HFF-Myc (cell line): ENCODE results near the gene OR3A2.
"Not testable (repeated sequence)": the region's sequence is repeated elsewhere in the genome, so short reads cannot be mapped to it uniquely, and the experiment has no call there.

ENCODE experiments used
- DNase-seq: peaks from one replicate; pipeline ENCODE4 v3.0.0-alpha.2; 2011; ENCODE audit warnings: low read depth; ENCODE audit errors: extremely low read depth
- H3K4me3 ChIP-seq: replicated peaks from 2 replicates; pipeline ENCODE4 v1.5.1; 2011; ENCODE audit warnings: low read depth, mild to moderate bottlenecking, control low read depth, low read length
- TF ChIP-seq, protein P1 (sequence below): IDR thresholded peaks from 2 replicates; pipeline ENCODE4 v1.5.1; 2012; ENCODE audit warnings: mild to moderate bottlenecking, low read depth, low read length, control low read depth; ENCODE audit errors: missing control alignments

Gene OR3A2

DNA sequence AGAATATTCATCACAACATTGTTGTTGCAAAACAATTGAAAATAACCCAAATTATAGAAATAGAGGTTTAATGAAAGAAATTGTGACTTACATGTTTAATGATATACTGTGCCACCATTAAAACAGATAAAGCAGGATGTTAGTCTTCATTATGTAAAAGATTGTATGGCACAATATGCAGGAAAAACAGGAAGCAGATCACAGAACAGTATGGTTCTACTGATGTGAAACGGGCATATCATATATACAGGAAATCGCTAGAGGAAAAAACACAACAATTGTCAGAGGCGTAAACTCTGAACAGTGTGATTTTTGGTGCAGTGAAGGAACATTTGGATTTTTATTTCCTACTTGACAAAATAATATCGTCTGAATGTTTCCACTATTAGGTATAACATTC is 110.0 kb downstream of the OR3A2 start:
- DNase-seq, result no peak
- TF ChIP-seq, protein P1, sequence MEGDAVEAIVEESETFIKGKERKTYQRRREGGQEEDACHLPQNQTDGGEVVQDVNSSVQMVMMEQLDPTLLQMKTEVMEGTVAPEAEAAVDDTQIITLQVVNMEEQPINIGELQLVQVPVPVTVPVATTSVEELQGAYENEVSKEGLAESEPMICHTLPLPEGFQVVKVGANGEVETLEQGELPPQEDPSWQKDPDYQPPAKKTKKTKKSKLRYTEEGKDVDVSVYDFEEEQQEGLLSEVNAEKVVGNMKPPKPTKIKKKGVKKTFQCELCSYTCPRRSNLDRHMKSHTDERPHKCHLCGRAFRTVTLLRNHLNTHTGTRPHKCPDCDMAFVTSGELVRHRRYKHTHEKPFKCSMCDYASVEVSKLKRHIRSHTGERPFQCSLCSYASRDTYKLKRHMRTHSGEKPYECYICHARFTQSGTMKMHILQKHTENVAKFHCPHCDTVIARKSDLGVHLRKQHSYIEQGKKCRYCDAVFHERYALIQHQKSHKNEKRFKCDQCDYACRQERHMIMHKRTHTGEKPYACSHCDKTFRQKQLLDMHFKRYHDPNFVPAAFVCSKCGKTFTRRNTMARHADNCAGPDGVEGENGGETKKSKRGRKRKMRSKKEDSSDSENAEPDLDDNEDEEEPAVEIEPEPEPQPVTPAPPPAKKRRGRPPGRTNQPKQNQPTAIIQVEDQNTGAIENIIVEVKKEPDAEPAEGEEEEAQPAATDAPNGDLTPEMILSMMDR, result no peak
- no peak overlapping the region for H3K4me3 ChIP-seq

DNA sequence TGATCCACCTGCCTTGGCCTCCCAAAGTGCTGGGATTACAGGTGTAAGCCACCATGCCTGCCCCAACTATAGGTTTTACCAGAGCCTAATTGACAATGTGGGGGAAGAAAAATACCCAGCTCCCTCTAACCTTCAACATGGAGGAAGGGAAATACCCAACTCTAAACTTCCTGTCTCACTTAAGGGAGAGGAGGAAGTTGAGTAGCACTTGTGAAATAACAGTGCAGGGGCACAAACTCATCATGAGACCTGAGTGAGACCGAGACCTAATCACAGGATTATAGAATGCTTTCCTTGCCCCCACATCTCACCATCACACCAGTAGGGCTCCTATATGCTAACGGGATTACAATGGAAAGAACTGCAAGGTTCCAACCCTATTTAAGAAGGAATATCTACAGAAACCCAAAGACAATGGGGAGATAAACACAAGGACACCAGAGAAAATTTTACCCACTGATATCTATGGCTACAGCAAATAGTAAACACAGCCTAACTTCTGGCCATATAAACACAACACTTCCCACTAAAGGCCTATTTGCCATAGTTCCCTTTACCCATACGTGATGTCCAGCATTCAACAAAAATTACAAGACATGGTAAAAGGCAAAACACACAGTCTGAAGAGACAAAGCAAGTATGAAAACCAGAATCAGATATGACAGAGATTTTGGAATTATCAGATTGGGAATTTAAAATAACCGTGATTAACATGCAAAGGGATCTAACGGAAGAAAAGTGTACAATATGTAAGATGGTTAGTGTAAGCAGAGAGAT is 114.8 kb downstream of the OR3A2 start:
- no peak for DNase-seq
- H3K4me3 ChIP-seq, result no peak overlapping the region
- TF ChIP-seq, protein P1, result no peak

DNA sequence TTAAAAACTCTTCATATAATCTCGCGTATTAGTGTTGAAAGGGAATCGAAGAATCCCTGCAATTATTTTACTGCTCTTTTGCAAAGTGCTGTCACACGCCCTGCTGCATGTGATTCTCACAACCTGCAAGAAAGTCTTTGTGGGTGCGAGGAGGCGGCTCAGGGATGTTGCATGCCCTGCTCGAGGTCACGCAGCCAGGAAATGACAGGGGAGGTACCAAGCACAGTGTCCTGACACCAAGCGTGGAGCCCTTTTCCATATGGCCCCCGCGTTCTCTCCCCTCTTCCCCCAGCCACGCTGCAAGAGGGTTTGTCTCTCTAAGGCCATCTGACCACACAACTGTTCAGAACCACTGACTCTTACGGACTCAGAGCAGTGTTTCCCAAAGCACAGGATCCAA is 125.5 kb downstream of the OR3A2 start:
- no peak overlapping the region for H3K4me3 ChIP-seq
- no peak for DNase-seq
- TF ChIP-seq, protein P1, result no peak

DNA sequence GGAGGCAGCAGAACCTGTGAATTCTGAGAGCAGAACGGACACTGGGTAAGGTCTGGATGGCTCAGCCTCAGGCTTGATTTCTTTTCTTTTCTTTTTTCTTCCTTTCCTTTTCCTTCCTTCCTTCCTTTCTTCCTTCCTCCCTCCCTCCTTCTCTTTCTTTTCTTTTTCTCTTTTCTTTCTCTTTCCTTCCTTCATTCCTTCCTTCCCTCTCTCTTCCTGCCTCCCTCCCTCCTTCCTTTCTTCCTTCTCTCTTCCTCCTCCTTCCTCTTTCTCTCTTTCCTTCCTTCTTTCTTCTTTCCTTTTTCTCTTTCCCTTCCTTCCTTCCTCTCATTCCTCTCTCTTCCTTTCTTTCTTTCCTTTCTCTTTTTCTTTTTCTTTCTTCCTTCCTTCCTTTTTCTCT is 125.9 kb downstream of the OR3A2 start:
- TF ChIP-seq, protein P1, result no peak
- no peak overlapping the region for H3K4me3 ChIP-seq
- DNase-seq, result no peak

DNA sequence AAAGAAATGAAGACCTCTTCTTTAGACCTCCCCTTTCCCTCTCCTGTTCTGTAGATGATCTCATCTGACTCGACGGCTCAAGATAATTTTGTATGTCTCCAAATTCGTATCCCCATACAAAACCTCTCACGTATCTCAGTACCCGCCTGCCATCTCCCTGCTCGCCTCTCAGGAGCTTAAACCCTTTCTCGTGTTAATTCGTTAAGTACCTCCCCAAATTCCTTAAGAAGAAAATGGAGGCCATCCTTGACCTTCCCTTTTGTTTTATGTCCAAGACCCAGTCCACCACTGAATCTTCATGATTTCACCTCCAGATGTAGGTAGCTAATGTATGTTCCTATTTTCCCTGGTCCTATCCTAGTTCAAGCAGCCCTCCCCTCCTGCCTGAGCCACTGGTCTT is 129.5 kb downstream of the OR3A2 start:
- DNase-seq, result no peak
- H3K4me3 ChIP-seq, result no peak overlapping the region
- TF ChIP-seq, protein P1, result no peak

DNA sequence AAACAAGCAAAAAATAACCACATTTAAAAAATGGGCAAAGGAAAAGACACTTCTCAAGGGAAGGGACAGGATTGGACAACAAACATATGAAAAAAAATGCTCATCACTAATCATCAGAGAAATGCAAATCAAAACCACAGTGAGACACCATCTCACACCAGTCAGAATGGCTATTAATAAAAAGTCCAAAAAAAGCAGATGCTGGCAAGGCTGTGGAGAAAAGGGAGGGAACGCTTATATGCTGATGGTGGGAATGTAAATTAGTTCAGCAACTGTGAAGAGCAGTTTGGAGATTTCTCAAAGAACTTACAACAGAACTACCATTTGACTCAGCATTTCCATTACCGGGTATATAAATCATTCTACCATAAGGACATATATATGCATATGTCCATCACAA is 137.1 kb downstream of the OR3A2 start:
- DNase-seq, H3K4me3 ChIP-seq: not testable (repeated sequence)

DNA sequence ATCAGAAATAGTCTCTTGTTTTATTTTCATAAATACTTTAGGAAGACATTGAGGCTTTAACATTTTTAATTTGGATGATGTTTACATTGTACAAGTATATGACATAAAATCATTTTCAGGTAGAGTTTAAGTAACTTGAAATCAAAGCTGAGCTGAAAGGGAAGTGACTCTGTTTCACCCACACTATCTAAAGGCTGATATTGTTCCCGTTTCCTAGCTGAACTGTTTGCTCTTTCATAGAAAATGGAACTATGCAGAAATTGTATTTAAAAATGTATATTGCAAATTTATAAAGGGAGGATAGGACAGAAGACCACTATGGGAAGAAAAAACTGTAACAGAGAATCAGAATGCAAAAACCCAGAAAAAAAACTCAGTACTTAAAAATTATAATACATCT is 141.3 kb downstream of the OR3A2 start:
- not testable (repeated sequence) for DNase-seq, H3K4me3 ChIP-seq

DNA sequence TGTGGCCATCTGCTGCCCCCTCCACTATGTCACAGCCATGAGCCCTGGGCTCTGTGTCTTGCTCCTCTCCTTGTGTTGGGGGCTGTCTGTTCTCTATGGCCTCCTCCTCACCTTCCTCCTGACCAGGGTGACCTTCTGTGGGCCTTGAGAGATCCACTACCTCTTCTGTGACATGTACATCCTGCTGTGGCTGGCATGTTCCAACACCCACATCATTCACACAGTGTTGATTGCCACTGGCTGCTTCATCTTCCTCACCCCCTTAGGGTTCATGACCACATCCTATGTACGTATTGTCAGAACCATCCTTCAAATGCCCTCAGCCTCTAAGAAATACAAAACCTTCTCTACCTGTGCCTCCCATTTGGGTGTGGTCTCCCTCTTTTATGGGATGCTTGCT is 145.1 kb downstream of the OR3A2 start:
- not testable (repeated sequence) for H3K4me3 ChIP-seq, DNase-seq

DNA sequence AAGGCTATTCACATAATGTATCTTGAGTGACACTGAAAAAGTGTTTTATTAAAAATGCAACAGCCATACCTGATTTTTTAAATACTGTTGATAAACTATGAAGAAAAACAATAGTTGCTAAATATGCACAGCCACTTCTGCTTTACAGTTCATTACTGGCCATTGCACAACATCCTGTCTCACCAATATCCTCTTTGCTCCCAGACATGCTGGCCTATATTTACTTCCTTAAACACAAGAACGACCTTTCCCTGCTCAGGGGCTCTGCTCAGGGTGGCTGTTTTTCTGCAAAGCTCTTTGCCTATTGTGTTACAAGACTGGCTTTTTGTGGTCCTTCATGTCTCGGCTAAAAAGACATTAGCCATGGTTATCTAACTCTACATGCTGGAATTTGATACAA is 147.4 kb downstream of the OR3A2 start:
- not testable (repeated sequence) for DNase-seq, H3K4me3 ChIP-seq

DNA sequence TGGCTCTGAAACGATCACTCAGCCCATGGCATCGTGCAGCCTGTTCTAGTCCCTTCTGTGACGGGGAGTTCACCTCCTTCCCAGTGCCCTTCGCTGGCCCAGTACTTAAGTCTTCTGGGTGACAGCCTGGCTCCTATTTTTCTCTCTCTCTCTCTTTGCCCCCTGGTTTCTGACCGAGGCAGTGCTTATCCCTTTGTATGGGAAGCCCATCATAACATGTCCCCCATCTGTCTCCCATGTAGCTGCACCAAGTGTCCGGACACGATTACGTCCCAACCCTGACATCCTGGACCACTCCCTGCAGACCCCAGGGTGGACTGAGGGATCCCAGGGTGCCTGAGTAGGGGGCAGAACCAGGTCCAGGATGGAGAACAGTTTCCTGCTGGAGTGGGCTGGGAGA is 153.8 kb downstream of the OR3A2 start:
- DNase-seq, result not testable (repeated sequence)

More for the DNA sequence above, 153.8 kb downstream of the OR3A2 start:
- not testable (repeated sequence) for H3K4me3 ChIP-seq
